GM18867 (cell line): ENCODE results near the gene TMEM212.

Experiments
- ATAC-seq: cut with Tn5 transposase; IDR thresholded peaks from one replicate; pipeline ENCODE4 v1.9.1; 2021; ENCODE audit warnings: mild to moderate bottlenecking, moderate library complexity; ENCODE audit not compliant: unreplicated experiment

Gene TMEM212

DNA sequence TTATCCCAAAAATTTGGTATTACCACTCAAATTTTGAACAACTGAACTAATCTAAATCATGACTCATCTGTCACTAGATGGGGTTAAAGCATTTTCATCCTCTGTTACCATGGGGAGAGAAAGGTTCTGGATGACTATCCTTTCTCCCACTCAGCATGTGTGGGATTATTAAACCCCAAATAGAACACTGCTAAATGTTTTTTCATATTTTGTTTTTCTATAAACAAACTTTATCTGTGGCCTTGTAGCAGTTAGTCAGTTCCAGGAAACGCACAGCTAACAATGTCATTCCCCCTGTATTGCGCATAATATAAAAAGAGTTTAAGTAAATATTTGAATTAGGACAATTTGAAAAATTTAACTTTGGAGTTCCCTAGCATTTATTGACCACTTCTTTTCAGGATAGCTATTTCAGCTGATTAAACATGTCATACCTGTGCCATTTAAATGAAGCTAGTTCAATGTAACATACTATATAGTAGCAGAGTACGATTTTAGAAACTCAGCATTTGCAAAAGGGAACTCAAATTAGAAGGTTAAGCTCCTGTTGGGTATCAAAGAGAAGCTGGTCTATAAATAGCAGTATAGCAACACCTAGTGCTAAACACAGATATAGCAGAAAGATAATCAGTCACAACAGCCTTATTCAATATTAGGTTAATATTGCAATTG lies 9.2 kb upstream of the TMEM212 start:
- no peak for ATAC-seq

DNA sequence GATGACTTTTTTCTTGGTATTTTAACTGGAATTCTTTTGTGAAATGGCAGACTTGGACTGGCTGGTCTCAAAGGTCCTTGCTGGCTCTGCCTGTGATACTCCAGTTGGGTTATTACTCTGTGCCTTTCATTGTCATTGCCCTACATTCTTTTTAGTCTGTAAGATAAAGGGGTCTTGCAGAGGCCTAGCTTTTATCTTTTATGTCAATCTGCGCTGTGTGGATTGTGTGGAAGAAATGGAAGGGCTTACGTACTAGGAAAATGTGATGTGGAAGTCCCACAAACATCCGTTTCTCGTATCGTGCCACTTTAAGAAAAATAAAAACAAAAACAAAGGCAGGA lies 8.7 kb upstream of the TMEM212 start:
- ATAC-seq = no peak

DNA sequence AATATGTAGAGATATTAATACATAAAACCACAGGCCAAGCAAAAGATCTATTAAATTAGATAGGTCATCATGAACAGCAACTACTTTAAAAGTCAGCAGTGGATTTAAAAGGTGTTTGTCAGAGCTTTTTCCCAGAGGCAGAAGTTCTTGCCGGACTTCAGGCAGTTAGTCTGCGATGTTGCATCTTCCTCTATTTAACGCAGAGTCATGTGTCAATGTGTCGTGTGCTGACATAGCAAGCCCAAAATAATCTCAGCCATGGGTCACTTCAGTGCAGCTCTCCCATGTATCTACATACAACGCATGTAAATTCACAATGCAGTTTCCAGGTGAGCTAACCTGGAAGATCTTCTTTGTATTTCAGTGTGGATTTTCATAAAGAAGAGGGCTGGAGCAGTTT lies 8.0 kb upstream of the TMEM212 start:
- ATAC-seq = no peak

DNA sequence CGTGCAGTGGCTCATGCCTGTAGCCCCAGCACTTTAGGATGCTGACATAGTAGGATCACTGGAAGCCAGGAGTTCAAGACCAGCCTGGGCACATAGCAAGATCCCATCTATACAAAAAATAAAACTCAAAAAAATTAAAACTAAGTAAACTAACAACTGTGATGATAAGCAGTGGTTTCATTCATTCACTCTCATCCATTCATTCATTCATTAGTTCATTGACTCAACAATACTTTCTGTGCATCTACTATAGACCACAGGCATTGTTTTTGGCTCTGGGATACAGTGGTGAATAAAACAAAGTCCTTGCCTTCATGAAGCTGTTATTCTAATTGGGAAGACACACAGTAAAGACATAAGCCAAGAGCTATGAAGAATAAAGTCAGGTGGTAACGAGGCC lies 7.5 kb upstream of the TMEM212 start:
- no peak for ATAC-seq

DNA sequence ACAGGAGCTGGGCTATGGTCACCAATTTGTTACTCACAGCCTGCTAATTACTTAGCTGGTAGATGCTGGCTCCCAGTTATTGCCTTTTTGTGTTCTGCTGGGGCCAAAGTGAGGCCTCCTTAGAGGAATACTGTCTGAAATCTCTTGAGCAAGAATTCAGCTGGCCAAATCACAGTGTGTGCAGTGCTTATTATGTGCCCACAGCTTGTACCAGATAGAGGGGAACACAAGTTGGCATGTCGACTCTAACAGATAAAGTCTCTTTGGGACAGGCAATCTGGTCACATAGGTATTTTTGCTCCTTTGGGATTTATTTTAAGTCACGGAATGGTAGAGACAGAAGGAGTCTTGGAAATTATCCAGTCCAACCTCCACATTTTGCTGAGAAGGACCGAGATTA lies 6.3 kb upstream of the TMEM212 start:
- ATAC-seq = no peak

DNA sequence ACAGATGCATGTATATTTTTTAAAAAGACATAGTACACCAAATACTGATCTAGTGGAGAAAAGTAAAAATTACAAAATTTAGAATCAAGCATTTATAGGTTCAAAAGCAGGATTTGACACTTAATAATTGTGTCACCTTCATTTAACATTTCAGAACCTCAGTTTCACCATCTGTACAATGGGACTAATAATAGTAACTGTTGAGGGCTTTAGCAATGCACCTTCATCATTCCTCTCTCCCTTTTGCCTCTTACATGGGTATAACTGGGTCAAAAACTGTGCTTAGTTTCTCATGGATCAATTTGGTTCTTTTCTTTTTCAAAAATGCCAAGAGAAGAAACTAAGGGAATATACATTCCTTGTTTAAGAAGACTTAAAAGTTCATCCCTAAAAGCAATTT lies 5.5 kb upstream of the TMEM212 start:
- no peak for ATAC-seq

DNA sequence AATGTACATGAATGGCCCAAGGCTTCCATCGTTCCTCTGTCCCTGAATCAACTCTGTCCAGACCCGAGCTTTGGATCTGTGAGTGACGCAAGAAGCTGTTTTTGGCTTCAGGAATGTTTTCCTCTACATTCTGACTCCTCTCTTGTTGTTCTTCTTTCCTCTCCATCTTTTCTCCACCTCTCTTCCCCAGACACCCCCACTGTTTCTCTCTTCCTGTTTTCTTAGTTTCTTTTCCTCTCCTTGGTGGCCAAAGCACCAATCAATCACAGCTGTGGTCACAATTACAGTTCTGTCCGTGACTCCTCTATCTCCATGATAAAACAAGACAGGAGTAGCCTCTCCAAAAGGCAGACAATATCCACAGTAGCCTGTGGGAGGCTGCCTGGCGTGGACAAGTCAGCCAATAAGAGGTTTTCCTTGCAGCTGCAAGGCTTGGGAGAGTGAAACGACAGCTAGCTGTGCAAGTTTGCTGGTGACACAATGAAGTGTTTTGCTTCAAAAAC lies 4.9 kb upstream of the TMEM212 start:
- no peak for ATAC-seq

DNA sequence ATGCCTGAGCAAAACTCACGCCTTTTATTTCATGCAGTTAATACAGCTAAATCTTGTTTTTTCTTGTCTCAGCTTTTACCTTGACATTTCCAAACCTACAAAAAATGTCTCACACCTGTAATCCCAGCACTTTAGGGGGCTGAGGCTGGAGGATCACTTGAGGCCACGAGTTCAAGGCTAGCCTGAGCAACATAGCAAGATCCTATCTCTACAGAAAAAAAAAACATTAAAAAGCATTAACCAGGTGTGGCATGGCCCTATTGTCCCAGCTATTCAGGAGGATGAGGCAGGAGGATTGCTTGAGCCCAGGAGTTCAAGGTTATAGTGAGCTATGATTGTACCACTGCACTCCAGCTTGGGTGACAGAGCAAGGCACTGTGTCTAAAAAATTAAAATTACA lies 3.9 kb upstream of the TMEM212 start:
- ATAC-seq = no peak

DNA sequence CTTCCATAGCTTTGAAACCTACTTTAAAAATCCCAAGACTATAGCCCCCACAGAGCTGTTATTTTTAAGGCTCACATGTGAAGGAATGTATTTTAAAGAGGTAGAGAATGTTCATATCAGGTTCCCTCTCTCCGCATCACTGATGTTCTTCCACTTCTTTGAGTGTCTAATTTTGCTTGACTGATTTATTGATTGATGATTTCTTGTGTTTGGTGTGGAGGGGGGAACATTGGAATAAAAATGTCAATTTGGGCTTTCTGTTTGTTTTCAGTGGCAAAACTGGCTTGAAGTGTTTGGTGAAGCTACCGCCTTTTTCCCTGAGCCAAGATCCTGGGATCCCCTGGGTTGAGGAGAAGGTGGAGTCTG lies 2.7 kb upstream of the TMEM212 start:
- no peak for ATAC-seq

DNA sequence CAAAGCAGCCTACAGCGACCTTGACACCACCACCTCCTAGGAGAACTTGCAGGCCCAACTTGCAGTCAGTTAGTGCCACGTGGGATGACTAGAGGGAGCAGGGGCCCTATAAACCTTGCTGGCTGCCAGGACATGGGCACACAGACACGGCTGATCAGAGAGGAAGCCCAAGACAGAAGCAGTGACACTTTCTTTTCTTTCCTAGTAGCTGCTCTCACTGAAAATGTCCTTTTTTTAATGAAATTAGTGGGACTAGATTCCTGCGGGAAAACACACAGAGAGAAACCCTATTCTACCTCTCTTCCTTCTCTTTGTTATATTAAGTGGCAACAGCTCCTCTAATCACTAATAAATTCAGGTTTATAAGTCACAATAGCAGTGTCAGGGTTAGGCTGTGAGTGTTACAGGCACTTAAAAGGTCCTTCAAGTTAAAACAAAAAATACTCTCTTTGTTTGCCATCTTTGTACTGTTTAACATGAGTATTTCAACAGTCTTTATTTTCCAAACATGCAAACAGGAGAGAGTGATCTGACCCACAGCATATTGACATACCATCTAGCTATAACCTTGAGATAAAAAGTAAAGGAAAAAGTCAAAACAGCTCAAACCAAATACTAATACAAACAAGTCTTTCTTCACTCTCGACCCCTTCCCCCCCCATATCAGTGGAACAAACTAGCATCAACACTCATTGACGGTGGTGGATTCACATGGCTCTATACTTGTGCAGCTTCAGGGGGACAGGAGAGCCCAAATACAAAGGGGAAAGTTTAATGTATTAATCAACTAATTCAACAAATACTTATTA lies 2.1 kb upstream of the TMEM212 start:
- ATAC-seq = no peak

DNA sequence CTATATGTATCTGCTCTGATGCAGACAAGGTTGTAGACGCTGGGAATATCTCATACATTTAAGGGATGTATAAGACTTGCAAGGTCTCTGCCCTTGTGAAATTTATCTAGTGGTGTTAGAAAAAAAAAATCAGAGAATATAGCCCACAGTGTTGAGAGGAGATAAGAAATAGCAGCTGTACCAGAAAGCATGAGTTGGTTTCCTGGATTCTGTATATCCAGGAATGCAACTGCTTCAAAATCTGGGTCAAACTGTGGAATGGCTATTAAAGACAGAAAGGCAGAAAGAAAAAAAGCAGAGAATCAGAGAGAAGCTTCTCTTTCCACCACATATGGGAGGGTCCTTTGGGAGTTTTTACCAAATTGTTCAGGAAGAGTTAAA lies 1.5 kb upstream of the TMEM212 start:
- ATAC-seq = no peak

DNA sequence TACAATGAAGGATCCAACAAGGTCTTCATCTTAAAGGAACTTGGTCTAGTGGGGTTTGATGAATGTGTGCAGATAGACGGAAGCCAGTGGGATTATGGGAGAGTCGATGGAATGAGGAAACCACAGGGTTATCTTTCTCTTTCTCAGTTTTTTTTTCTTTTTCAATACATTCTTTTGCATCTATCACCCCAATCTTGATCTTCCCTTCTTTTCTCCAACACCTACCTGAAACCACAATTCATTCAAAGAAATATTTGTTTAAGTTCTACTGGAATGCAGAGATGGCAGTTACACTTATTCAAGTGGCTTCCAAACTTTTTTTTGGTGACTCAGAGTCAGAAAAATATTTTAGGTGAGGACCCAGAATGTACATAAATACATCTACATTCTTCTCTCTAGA lies 1.7 kb downstream of the TMEM212 start:
- ATAC-seq = no peak

DNA sequence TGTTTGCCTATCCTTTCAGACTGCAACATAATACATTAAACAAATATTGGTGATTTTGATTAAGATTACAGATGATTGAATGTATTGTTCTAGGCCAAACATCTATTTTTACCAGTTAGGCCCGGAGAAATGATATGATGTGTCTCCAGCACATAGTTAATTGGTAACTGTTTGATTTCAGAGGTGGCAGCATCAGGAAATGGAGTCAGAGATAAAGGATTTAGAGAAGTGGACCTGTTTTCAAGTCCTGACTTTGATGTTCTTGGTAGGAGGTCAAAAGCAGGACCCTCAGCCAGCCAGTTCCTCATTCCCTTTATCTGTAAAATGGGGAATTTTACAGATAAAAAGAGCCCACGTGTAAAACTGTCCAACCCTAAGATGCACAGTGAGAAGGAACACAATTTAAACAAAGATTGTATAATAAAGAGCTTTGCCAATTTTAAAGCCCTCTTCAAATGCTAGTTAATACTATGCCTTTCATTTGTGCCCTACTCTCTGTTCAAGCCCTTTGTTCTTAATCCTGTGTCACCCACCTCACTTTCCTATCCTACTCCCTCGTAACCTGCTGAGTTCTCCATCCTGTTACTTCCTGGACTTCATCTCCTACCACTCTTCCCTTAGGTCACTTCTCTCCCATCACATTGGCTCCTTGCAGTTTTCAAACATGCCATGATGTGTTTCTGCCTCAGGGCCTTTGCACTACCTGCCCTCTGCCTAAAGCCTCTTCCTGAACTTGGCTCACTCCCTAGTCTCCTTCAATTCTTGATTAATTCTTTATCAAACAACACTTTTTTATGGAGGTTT lies 2.5 kb downstream of the TMEM212 start:
- no peak for ATAC-seq

DNA sequence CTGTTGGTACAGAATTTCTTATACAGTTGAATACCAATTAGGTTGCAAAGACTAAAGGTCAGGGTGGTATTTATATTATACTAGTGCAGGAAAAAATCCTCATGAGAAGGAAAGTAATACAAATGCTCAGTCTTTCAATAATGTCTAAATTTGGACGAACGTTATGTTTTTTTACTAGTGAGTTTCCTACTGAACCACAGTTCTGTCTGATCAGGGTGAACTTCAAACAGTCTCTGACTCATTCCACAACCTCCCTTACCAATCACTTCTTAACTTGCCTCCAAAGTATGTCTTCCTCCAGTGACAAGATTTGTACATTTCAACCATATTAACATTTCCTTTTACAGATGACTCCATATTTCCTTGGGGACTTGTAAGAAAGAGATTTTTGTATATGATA lies 3.4 kb downstream of the TMEM212 start:
- ATAC-seq = peak; percentile 95

DNA sequence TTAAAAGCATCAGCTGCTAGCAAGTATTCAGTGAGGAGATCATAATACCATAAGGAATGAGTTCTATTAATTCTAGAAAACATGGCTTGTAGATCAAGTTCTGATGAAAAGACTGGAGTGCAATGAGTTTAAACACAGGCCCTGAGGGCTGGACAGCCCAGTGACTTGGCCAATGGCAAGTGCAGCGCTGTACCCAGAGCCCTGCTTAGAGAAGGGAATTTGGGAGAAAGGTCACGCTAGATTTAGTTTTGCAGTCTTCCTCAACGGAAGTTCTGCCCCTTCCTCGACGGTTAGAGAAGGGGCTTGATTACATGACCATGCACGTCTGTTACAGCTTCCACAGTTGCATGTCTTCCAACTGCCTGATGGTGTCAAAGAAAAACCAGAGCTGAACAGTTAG lies 4.0 kb downstream of the TMEM212 start:
- no peak for ATAC-seq

DNA sequence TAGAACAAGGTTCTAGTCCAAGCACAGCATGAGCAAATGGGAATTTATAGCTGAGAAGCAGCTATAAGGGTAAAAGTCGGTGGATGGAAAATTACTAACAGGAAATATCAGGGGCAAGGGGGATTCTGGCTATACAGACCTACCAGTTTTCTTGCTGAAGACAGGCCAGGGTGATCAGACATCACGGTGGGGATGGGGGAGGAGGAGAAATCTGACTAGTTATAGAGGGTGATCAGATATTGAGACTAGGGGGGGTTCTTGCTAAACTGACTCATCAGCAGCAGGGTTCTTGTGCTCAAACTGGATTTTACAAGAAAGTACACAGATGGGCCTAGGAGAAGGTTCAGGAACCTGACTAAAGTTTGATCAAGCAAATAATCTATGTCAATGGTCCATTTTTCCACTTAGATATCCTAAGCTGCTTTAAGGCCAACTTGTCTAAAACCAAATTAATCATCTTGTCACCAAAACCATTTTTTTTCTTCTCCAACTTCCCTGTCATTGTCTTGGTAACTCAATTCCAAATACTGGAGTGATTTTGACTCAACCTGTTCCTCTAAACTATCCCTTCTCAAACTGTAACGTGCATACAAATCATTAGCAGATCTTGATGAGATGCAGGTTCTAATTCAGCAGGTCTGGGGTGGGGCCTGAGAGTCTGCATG lies 4.6 kb downstream of the TMEM212 start:
- ATAC-seq = no peak

DNA sequence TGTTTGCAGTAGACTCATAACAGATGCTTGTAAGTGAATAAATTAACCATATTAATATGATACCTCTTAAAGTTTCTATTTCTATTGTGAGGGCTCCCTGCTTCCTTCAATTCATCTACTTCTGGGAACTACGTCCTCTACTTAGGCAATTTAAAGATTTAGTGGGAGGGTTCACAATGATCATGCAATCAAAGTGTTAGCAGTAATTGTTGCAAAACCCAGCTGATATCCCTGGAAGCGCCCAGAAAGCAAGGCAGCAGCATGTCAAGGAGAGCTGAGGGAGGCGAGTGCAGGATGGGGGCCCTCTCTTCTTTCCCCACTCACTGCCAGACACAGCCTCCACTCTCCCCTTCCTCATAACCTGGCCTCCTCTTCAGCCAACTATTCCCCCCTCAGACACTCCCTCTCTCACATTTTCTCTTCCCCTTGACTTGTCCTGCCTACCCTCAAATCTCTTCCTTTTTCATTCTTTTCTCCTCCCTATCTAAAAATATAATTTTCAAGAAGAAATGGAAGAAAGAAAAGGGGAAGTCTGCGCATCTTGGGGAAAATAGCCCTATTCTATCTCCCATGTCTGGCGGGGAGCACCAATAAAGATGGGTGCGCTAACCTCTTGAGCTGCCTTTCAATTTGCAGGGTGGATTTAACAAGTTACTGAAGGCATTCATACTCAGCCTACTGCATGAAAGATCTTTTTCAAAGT lies 6.6 kb downstream of the TMEM212 start:
- no peak for ATAC-seq

DNA sequence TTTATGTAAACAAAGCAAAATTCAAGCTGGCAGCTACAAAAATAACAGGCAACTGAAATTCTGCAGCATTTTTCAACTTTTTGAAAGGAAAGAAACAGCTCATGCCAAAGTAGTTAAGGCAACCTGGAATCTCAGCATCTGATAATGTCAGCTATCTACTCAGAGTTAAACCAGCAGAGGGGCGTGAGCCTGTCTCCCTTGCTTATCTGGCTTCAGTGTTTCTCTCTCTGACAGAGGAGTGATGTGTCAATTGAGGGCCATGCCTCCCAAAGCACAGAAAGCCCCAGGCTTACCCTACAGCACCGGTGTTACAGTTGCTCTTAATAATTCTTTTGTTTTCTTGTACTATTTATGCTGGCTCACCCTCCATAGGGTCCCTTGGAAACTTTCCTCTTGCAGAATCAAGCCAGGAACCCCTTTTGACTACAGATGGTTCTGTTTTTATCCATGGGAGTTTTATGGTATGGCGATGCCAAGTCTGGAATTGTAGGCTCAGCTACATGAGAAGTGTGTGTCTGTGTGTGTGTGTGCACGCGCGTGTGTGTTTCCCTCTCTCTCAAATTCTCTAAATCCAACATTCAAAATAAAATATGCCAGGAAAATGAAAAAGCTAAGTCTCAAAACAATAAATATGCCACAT lies 7.3 kb downstream of the TMEM212 start:
- no peak for ATAC-seq

DNA sequence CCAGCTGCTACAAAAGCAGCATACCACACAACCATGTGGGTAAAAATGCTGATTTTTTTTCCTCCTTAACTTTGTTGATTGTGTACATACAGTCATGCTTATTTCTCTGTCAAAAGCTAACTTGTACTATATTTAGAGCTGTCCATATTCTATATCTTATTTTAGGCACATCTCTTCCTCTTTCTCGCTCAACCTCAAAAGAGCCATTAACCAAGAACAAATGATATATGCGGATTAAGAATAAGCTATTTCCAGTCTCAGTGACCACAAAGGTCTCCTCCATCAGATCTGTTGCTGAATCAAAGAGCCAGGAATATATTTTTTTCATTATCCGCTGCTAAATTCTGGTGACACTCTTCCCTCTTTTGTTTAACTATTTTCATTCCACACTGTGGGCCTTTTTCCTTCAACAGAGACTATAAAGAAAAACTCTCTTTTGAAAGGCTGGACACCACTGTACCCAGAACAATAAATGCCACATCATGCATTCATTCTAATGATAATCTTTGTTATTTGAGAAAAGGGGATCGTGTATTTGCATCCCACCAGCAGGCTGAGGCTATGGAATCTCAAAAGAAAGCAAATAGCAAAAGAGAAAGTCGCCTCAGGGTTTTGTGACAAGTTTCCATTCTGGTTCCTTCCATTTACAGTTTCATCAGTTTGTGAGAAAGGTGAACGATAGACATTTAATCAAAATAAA lies 8.0 kb downstream of the TMEM212 start:
- no peak for ATAC-seq

DNA sequence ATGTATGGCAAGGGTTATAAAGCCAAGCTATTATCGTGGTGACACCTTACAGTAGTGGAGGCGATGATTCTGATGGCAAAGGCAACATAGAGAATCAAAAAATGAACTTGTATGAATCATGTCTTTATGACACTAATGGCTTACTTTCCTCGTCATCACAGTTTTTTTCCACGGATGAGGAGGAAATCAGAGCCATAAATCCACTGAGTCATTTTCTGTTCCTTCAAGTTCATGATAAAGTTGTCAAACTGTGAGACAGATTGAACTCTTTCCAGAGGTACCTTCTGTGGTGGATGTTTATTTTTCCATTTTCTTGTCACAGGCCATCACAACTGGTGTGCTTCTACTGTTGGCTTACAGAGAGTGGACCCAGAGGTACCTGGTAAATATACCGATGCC lies 8.5 kb downstream of the TMEM212 start:
- ATAC-seq = no peak
